HUDEP-2 (cell line): ENCODE measurements around the gene MICALL2.

ENCODE experiments used
- DNase-seq, 76 experiments: peaks; one replicate each; lab custom pipeline; 2025; ENCODE audit not compliant: unreplicated experiment in 76 of 76; lab: John Stamatoyannopoulos, UW

Gene MICALL2

GRCh38 chr7:1493571-1493970 is 34.3 kb upstream of the MICALL2 start:
- no peak for DNase-seq

- DNase-seq, result no peak
These were observed 33.9 kb upstream of the MICALL2 start for GRCh38 chr7:1493129-1493528.

GRCh38 chr7:1492640-1493039 is 33.4 kb upstream of the MICALL2 start:
- no peak for DNase-seq

- DNase-seq, result no peak
These were observed 33.0 kb upstream of the MICALL2 start for GRCh38 chr7:1492221-1492620.

GRCh38 chr7:1490837-1491236 is 31.6 kb upstream of the MICALL2 start:
- DNase-seq, result no peak

GRCh38 chr7:1489336-1489735 is 30.1 kb upstream of the MICALL2 start:
- DNase-seq, result no peak

GRCh38 chr7:1488016-1488415 is 28.7 kb upstream of the MICALL2 start:
- no peak for DNase-seq

GRCh38 chr7:1487466-1487865 is 28.2 kb upstream of the MICALL2 start:
- no peak for DNase-seq

GRCh38 chr7:1486571-1486970 is 27.3 kb upstream of the MICALL2 start:
- no peak for DNase-seq

- no peak for DNase-seq
These were observed 25.9 kb upstream of the MICALL2 start for GRCh38 chr7:1485156-1485555.

- no peak for DNase-seq
These were observed 25.3 kb upstream of the MICALL2 start for GRCh38 chr7:1484569-1484968.

GRCh38 chr7:1483536-1484505 is 24.6 kb upstream of the MICALL2 start:
- no peak for DNase-seq

- no peak for DNase-seq
These were observed 23.8 kb upstream of the MICALL2 start for GRCh38 chr7:1483079-1483478.

- no peak for DNase-seq
These were observed 22.0 kb upstream of the MICALL2 start for GRCh38 chr7:1481300-1481699.

GRCh38 chr7:1480670-1481069 is 21.4 kb upstream of the MICALL2 start:
- no peak for DNase-seq

GRCh38 chr7:1479287-1479686 is 20.0 kb upstream of the MICALL2 start:
- DNase-seq, result no peak

GRCh38 chr7:1478480-1478879 is 19.2 kb upstream of the MICALL2 start:
- DNase-seq, result no peak

GRCh38 chr7:1476859-1477258 is 17.6 kb upstream of the MICALL2 start:
- DNase-seq, result no peak

GRCh38 chr7:1475991-1476390 is 16.7 kb upstream of the MICALL2 start:
- no peak for DNase-seq

GRCh38 chr7:1475393-1475792 is 16.1 kb upstream of the MICALL2 start:
- no peak for DNase-seq

- DNase-seq, result no peak
These were observed 15.5 kb upstream of the MICALL2 start for GRCh38 chr7:1474736-1475135.

GRCh38 chr7:1473864-1474512 is 14.7 kb upstream of the MICALL2 start:
- DNase-seq, result peak in 75 of 76 experiments; percentile 18 to 93 (median 77)
